ENCODE results near the gene NRP2. TPM values are rescaled to one million over a fixed set of nuclear protein-coding genes. Genes with fewer than 3 reads are reported as not detected.
A peak's percentile ranks its signal among the peaks of the same experiment; 100 is the strongest.

Gene NRP2
- total RNA-seq, 2 experiments from 2014 or later: 2.9 to 3.3 TPM

GRCh38 chr2:205651719-205652118 is 30.6 kb upstream of the NRP2 start:
- no peak for ATAC-seq (ENCODE audit: low read depth)
- Mint-ChIP-seq H3K36me3 (no peaks in the 10 kb centered on the region), H3K27ac (no peak overlapping the region), H3K9me3 (no peaks in the 10 kb centered on the region), H3K4me1 (no peaks in the 10 kb centered on the region), H3K27me3 (peaks cover 2% of the 10 kb centered on the region), H3K4me3 (no peak overlapping the region)
- POLR2A ChIA-PET: no interaction called here
- DNase-seq: no peak

- POLR2A ChIA-PET: no interaction called here
- H3K4me1 Mint-ChIP-seq: no peaks in the 10 kb centered on the region
- H3K4me3 Mint-ChIP-seq: no peak overlapping the region
- ATAC-seq (ENCODE audit: low read depth) (no peak), DNase-seq (no peak)
- peaks cover 2% of the 10 kb centered on the region for H3K27me3 Mint-ChIP-seq
- no peaks in the 10 kb centered on the region for H3K36me3 Mint-ChIP-seq
- H3K9me3 Mint-ChIP-seq: peaks cover 1% of the 10 kb centered on the region
- H3K27ac Mint-ChIP-seq: no peak overlapping the region
Observed at GRCh38 chr2:205654878-205655605, 27.3 kb upstream of the NRP2 start.

GRCh38 chr2:205655779-205656456 is 26.4 kb upstream of the NRP2 start:
- DNase-seq (no peak), ATAC-seq (ENCODE audit: low read depth) (no peak)
- no peak overlapping the region for H3K4me3 Mint-ChIP-seq
- H3K27ac Mint-ChIP-seq: no peak overlapping the region
- peaks cover 2% of the 10 kb centered on the region for H3K27me3 Mint-ChIP-seq
- H3K4me1 Mint-ChIP-seq: peaks cover 9% of the 10 kb centered on the region
- peaks cover 1% of the 10 kb centered on the region for H3K9me3 Mint-ChIP-seq
- no peaks in the 10 kb centered on the region for H3K36me3 Mint-ChIP-seq
- POLR2A ChIA-PET: no interaction called here

- POLR2A ChIA-PET: no interaction called here
- DNase-seq: no peak
- H3K4me3 Mint-ChIP-seq: no peak overlapping the region
- peaks cover 14% of the 10 kb centered on the region for H3K4me1 Mint-ChIP-seq
- H3K27ac Mint-ChIP-seq: no peak overlapping the region
- peaks cover 2% of the 10 kb centered on the region for H3K27me3 Mint-ChIP-seq
- H3K36me3 Mint-ChIP-seq: no peaks in the 10 kb centered on the region
- no peak for ATAC-seq (ENCODE audit: low read depth)
- H3K9me3 Mint-ChIP-seq: peaks cover 1% of the 10 kb centered on the region
Observed at GRCh38 chr2:205656461-205656860, 25.8 kb upstream of the NRP2 start.

- POLR2A ChIA-PET: no interaction called here
- Mint-ChIP-seq H3K36me3 (no peaks in the 10 kb centered on the region), H3K4me1 (peaks cover 15% of the 10 kb centered on the region), H3K9me3 (peaks cover 1% of the 10 kb centered on the region), H3K4me3 (no peak overlapping the region), H3K27ac (no peak overlapping the region), H3K27me3 (peaks cover 2% of the 10 kb centered on the region)
- ATAC-seq (ENCODE audit: low read depth) (no peak), DNase-seq (no peak)
Observed at GRCh38 chr2:205656941-205657340, 25.4 kb upstream of the NRP2 start.

- no peaks in the 10 kb centered on the region for H3K36me3 Mint-ChIP-seq
- H3K4me1 Mint-ChIP-seq: peaks cover 20% of the 10 kb centered on the region
- POLR2A ChIA-PET: no interaction called here
- H3K27ac Mint-ChIP-seq: no peak overlapping the region
- no peak for DNase-seq
- ATAC-seq (ENCODE audit: low read depth): no peak
- H3K4me3 Mint-ChIP-seq: no peak overlapping the region
- peaks cover 2% of the 10 kb centered on the region for H3K27me3 Mint-ChIP-seq
- peaks cover 1% of the 10 kb centered on the region for H3K9me3 Mint-ChIP-seq
Observed at GRCh38 chr2:205657579-205657978, 24.7 kb upstream of the NRP2 start.

- peaks cover 1% of the 10 kb centered on the region for H3K9me3 Mint-ChIP-seq
- no peak for ATAC-seq (ENCODE audit: low read depth)
Observed at GRCh38 chr2:205658068-205658467, 24.2 kb upstream of the NRP2 start.

GRCh38 chr2:205658572-205658971 is 23.7 kb upstream of the NRP2 start:
- ATAC-seq (ENCODE audit: low read depth): no peak
- Mint-ChIP-seq H3K4me1 (peaks cover 20% of the 10 kb centered on the region), H3K27me3 (peaks cover 2% of the 10 kb centered on the region), H3K9me3 (peaks cover 1% of the 10 kb centered on the region), H3K36me3 (no peaks in the 10 kb centered on the region), H3K4me3 (no peak overlapping the region), H3K27ac (no peak overlapping the region)
- no peak for DNase-seq
- POLR2A ChIA-PET: interaction anchor here (0.6 kb wide), 1 partner anchor 378 kb away, joined by 3 read pairs; no protein-coding TSS in a partner anchor

More at GRCh38 chr2:205658068-205658467, 24.2 kb upstream of the NRP2 start:
- peaks cover 2% of the 10 kb centered on the region for H3K27me3 Mint-ChIP-seq
- peaks cover 20% of the 10 kb centered on the region for H3K4me1 Mint-ChIP-seq
- POLR2A ChIA-PET: no interaction called here
- no peak overlapping the region for H3K4me3 Mint-ChIP-seq
- no peaks in the 10 kb centered on the region for H3K36me3 Mint-ChIP-seq
- no peak for DNase-seq
- H3K27ac Mint-ChIP-seq: no peak overlapping the region

- H3K27me3 Mint-ChIP-seq: peaks cover 2% of the 10 kb centered on the region
- no peak for DNase-seq
- no peak overlapping the region for H3K27ac Mint-ChIP-seq
- no peak for ATAC-seq (ENCODE audit: low read depth)
- H3K4me3 Mint-ChIP-seq: no peak overlapping the region
- POLR2A ChIA-PET: no interaction called here
- H3K9me3 Mint-ChIP-seq: peaks cover 3% of the 10 kb centered on the region
- H3K36me3 Mint-ChIP-seq: no peaks in the 10 kb centered on the region
- H3K4me1 Mint-ChIP-seq: peaks cover 22% of the 10 kb centered on the region
Observed at GRCh38 chr2:205659922-205660321, 22.4 kb upstream of the NRP2 start.

GRCh38 chr2:205660521-205661124 is 21.7 kb upstream of the NRP2 start:
- no peaks in the 10 kb centered on the region for H3K27me3 Mint-ChIP-seq
- POLR2A ChIA-PET: interaction anchor here (1.1 kb wide), 1 partner anchor 22 kb away, joined by 3 read pairs; the partner anchor contains the start of gene NRP2
- peak; percentile 95 for ATAC-seq (ENCODE audit: low read depth)
- peak; percentile 47 for DNase-seq
- peaks cover 4% of the 10 kb centered on the region for H3K9me3 Mint-ChIP-seq
- H3K27ac Mint-ChIP-seq: peak overlapping the region; percentile 68
- H3K36me3 Mint-ChIP-seq: no peaks in the 10 kb centered on the region
- H3K4me1 Mint-ChIP-seq: peaks cover 22% of the 10 kb centered on the region
- peak overlapping the region; percentile 51 for H3K4me3 Mint-ChIP-seq

GRCh38 chr2:205661281-205661680 is 21.0 kb upstream of the NRP2 start:
- DNase-seq: no peak
- peaks cover 22% of the 10 kb centered on the region for H3K4me1 Mint-ChIP-seq
- peak overlapping the region; percentile 68 for H3K27ac Mint-ChIP-seq
- H3K36me3 Mint-ChIP-seq: no peaks in the 10 kb centered on the region
- H3K27me3 Mint-ChIP-seq: no peaks in the 10 kb centered on the region
- peak overlapping the region; percentile 51 for H3K4me3 Mint-ChIP-seq
- ATAC-seq (ENCODE audit: low read depth): no peak
- POLR2A ChIA-PET: interaction anchor here (1.1 kb wide), 1 partner anchor 21 kb away, joined by 3 read pairs; the partner anchor contains the start of gene NRP2
- H3K9me3 Mint-ChIP-seq: peaks cover 4% of the 10 kb centered on the region

- no peak for DNase-seq
- Mint-ChIP-seq H3K9me3 (peaks cover 4% of the 10 kb centered on the region), H3K27me3 (no peaks in the 10 kb centered on the region), H3K4me3 (no peak overlapping the region), H3K4me1 (peaks cover 22% of the 10 kb centered on the region), H3K27ac (no peak overlapping the region), H3K36me3 (no peaks in the 10 kb centered on the region)
- POLR2A ChIA-PET: no interaction called here
- ATAC-seq (ENCODE audit: low read depth): no peak
Observed at GRCh38 chr2:205662206-205662965, 19.9 kb upstream of the NRP2 start.

GRCh38 chr2:205665791-205666190 is 16.5 kb upstream of the NRP2 start:
- DNase-seq (no peak), ATAC-seq (ENCODE audit: low read depth) (no peak)
- no peak overlapping the region for H3K4me3 Mint-ChIP-seq
- H3K36me3 Mint-ChIP-seq: peaks cover 7% of the 10 kb centered on the region
- peaks cover 3% of the 10 kb centered on the region for H3K9me3 Mint-ChIP-seq
- POLR2A ChIA-PET: no interaction called here
- no peak overlapping the region for H3K27ac Mint-ChIP-seq
- peaks cover 15% of the 10 kb centered on the region for H3K4me1 Mint-ChIP-seq
- H3K27me3 Mint-ChIP-seq: peaks cover 2% of the 10 kb centered on the region

Measured in activated naive CD8-positive, alpha-beta T cell treated with anti-CD3 and anti-CD28 coated beads, Interleukin-2, amount 10 ng/mL, durations not matched to agents 7 days and 5 days (primary cell).